Inflammatory macrophage (primary cell): Measurements from ENCODE around the gene MRPS22.
"Not testable (repeated sequence)": the region's sequence is repeated elsewhere in the genome, so short reads cannot be mapped to it uniquely, and the experiment has no call there.

Experiments
- DNase-seq, 2 donors: peaks; one replicate each; pipeline ENCODE4 v3.0.0-alpha.2; 2020 to 2022

The MRPS22 gene

GRCh38 chr3:139401155-139401554 lies 57.3 kb downstream of the MRPS22 start:
- DNase-seq, result not testable (repeated sequence)
